SK-N-MC (cell line): ENCODE data around the gene ECM2.

Experiments
- EZH2 ChIP-seq: fragments of 200-600 bp; sonication (generic); IDR thresholded peaks from one replicate; pipeline ENCODE4 v1.6.1; 2017; ENCODE audit warnings: antibody characterized with exemption
- FOXP2 ChIP-seq: optimal IDR thresholded peaks from 2 replicates; pipeline ENCODE3; 2011; ENCODE audit warnings: mild to moderate bottlenecking, moderate library complexity; ENCODE audit not compliant: insufficient read depth; ENCODE audit errors: extremely low read length, control extremely low read depth
- POLR2AphosphoS5 ChIP-seq: IDR thresholded peaks from 2 replicates; pipeline ENCODE4 v1.6.1; 2012; ENCODE audit warnings: mild to moderate bottlenecking, low read depth, low read length, borderline replicate concordance

GRCh38 chr9:92558612-92559374 is 23.0 kb upstream of the ECM2 start:
- TF ChIP-seq POLR2AphosphoS5, result no peak
- TF ChIP-seq EZH2, result no peak
- TF ChIP-seq FOXP2, result no peak
